Measurements from ENCODE around the gene DOCK1.

The DOCK1 gene

GRCh38 chr10:127458016-127458810 is 553.0 kb downstream of the DOCK1 start:
- no peak for DNase-seq (ENCODE audit: low spot score)

GRCh38 chr10:127458829-127459228 is 553.6 kb downstream of the DOCK1 start:
- DNase-seq (ENCODE audit: low spot score): no peak
- TF ChIP-seq, protein P1, sequence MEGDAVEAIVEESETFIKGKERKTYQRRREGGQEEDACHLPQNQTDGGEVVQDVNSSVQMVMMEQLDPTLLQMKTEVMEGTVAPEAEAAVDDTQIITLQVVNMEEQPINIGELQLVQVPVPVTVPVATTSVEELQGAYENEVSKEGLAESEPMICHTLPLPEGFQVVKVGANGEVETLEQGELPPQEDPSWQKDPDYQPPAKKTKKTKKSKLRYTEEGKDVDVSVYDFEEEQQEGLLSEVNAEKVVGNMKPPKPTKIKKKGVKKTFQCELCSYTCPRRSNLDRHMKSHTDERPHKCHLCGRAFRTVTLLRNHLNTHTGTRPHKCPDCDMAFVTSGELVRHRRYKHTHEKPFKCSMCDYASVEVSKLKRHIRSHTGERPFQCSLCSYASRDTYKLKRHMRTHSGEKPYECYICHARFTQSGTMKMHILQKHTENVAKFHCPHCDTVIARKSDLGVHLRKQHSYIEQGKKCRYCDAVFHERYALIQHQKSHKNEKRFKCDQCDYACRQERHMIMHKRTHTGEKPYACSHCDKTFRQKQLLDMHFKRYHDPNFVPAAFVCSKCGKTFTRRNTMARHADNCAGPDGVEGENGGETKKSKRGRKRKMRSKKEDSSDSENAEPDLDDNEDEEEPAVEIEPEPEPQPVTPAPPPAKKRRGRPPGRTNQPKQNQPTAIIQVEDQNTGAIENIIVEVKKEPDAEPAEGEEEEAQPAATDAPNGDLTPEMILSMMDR (IDR thresholded peaks at IDR 0.05; ENCODE audit: extremely low read depth, missing control alignments): no peak

More at GRCh38 chr10:127458016-127458810, 553.0 kb downstream of the DOCK1 start:
- TF ChIP-seq, protein P1 (IDR thresholded peaks at IDR 0.05; ENCODE audit: extremely low read depth, missing control alignments): no peak

DNA sequence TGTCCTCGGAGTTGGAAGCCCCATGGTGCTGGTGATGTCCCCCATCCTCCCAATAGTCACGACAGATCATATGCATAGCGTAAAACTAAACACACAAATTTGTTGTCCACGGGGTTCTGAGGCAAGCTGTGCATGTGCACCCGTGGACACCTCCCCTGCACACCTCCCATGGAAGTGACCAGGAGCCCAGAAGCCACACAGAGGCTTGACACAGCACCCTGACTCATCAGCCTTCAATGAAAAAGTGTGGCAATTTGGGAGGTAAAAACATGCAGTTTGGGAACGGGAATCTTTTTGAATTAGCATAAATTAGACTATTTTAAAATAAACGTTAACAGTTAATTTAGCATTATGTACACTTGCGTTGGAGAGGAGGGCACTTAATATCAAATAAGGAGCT is 554.7 kb downstream of the DOCK1 start:
- TF ChIP-seq, protein P1 (IDR thresholded peaks at IDR 0.05; ENCODE audit: extremely low read depth, missing control alignments): no peak
- DNase-seq (ENCODE audit: low spot score): no peak

DNA sequence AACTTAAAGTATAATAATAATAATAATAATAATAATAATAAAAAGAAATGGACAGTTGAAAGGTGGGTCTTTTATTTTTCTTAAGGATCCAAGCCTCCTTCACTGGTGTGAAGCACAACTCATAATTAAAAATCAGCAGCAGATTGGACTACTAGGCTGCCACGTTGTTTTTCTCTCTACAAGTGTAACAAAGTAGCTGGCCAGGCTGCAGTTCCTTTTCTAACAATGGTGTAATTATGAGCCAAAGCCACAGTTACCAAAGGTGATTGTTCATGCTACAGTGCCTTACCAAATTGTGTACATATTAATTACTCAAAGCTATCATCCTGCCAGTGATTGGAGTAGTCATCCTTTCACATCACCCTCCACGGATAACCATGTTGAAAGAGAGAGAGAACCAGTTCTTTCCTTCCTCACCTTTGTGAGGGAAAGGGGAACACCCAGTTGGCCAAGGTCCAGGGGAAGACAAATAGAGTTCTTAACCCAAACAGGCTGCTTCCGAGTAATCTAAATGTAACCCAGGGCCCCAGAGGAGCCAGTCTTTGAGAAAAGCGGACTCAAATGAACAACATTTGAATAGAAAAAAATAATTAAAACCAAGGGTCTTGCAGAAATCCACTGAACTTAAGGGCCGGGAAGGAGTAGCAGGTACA is 557.5 kb downstream of the DOCK1 start:
- TF ChIP-seq, protein P1 (IDR thresholded peaks at IDR 0.05; ENCODE audit: extremely low read depth, missing control alignments): no peak
- DNase-seq (ENCODE audit: low spot score): no peak

DNA sequence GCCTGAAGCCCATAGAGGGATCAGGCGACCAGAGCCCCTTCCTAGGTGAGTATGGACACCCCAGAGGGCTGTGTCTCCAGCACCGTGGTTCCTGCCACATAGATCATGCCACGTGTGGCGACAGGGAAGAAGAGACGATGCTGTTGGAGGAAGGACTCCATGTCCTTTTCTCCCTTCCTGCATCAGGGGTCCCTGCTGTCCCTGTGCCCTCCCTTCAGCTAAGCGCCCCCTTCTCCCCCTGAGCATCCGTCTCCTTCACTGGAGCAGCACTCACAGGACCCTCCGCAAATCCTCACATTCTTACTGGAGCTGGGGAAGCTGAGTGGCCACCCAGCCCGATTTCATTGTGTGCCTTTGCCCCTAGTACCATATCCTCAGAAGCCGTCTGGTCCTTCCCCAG is 558.3 kb downstream of the DOCK1 start:
- TF ChIP-seq, protein P1 (IDR thresholded peaks at IDR 0.05; ENCODE audit: extremely low read depth, missing control alignments): no peak
- DNase-seq (ENCODE audit: low spot score): no peak

DNA sequence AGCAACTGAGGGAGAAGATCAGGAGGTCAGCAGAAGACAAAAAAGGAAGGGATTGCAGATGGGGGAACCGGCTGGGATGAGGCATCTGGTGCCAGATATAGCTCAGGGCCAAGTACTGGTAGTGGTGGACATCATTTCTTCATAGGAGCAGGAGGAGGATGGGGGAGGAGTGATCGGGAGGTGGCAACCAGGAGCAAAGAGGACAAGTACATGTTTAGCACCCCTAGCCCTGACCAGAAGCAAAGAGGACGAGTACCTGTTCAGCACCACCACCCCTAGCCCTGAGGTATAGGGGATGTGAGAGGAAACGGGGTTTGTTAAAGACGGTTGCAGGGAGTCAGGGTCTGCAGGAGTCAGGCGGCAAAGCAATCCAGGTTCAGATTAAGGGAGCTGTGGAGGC is 559.3 kb downstream of the DOCK1 start:
- no peak for DNase-seq (ENCODE audit: low spot score)

DNA sequence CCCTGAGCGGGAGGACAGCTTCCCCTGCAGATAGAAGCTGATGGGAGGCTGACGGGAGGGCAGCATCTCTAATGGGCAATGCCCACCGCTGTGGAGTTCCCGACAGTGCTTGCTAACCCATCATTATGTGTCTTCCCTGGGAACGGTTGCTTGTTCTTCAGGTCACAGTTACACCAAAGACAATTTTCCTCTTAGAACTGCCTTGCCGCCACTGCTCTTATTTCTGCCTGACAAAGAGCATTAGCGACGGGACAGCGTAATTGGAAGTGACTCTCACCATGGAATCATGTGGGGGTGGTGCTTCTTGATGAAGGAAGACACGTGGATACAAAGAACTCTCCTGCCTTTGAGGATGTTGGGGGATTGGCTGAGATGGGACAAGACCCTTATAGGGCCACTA is 562.6 kb downstream of the DOCK1 start:
- TF ChIP-seq, protein P1 (IDR thresholded peaks at IDR 0.05; ENCODE audit: extremely low read depth, missing control alignments): no peak
- no peak for DNase-seq (ENCODE audit: low spot score)

More for the DNA sequence above, 559.3 kb downstream of the DOCK1 start:
- TF ChIP-seq, protein P1 (IDR thresholded peaks at IDR 0.05; ENCODE audit: extremely low read depth, missing control alignments): no peak
